HEK293T (cell line): Measurements from ENCODE around the gene MAP3K9.

ENCODE experiments used
- CTCF ChIA-PET: fragments of 350-600 bp; formaldehyde crosslinking; extraction: SDS; loops from one replicate; lab custom pipeline; 2021; ENCODE audit warnings: antibody characterized with exemption, inconsistent platforms; lab: Yijun Ruan, JAX
- POLR2A ChIA-PET: fragments of 350-600 bp; formaldehyde crosslinking; extraction: SDS; loops from one replicate; lab custom pipeline; 2020; ENCODE audit warnings: antibody characterized with exemption, inconsistent platforms; lab: Yijun Ruan, JAX
- DNase-seq: peaks from one replicate; pipeline ENCODE4 v3.0.0; 2012; ENCODE audit warnings: mixed read lengths; ENCODE audit errors: extremely low spot score
- ARNT ChIP-seq: fragments of 450-650 bp; IDR thresholded peaks from 2 replicates; pipeline ENCODE4 v1.6.1; 2017; ENCODE audit warnings: mild to moderate bottlenecking
- BHLHE40 ChIP-seq: fragments of 450-650 bp; IDR thresholded peaks from 2 replicates; pipeline ENCODE4 v1.6.1; 2016; ENCODE audit warnings: mild to moderate bottlenecking, moderate library complexity, borderline replicate concordance
- CTBP1 ChIP-seq: fragments of 450-650 bp; IDR thresholded peaks from 2 replicates; pipeline ENCODE4 v1.6.1; 2016; ENCODE audit warnings: borderline replicate concordance
- ELF4 ChIP-seq: fragments of 450-650 bp; IDR thresholded peaks from 2 replicates; pipeline ENCODE4 v1.6.1; 2017; ENCODE audit warnings: antibody characterized with exemption
- FOXA1 ChIP-seq: fragments of 450-650 bp; IDR thresholded peaks from 2 replicates; pipeline ENCODE4 v1.6.1; 2016; ENCODE audit warnings: mild to moderate bottlenecking
- FOXK2 ChIP-seq: fragments of 450-650 bp; IDR thresholded peaks from 2 replicates; pipeline ENCODE4 v1.6.1; 2016; ENCODE audit warnings: mild to moderate bottlenecking
- FOXM1 ChIP-seq: fragments of 450-650 bp; IDR thresholded peaks from 2 replicates; pipeline ENCODE4 v1.6.1; 2017; ENCODE audit warnings: mild to moderate bottlenecking, borderline replicate concordance
- HDGF ChIP-seq: fragments of 450-650 bp; IDR thresholded peaks from 2 replicates; pipeline ENCODE4 v1.6.1; 2017; ENCODE audit warnings: antibody characterized with exemption, borderline replicate concordance
- L3MBTL2 ChIP-seq: fragments of 450-650 bp; conservative IDR thresholded peaks from 2 replicates; pipeline ENCODE4 v1.6.1; 2016; ENCODE audit warnings: mild to moderate bottlenecking
- LEF1 ChIP-seq: fragments of 450-650 bp; IDR thresholded peaks from 2 replicates; pipeline ENCODE4 v1.6.1; 2017; ENCODE audit warnings: mild to moderate bottlenecking, borderline replicate concordance
- NFRKB ChIP-seq: fragments of 450-650 bp; IDR thresholded peaks from 2 replicates; pipeline ENCODE4 v1.6.1; 2016; ENCODE audit warnings: mild to moderate bottlenecking, moderate library complexity
- PKNOX1 ChIP-seq: fragments of 450-650 bp; IDR thresholded peaks from 2 replicates; pipeline ENCODE4 v1.6.1; 2016
- SP1 ChIP-seq: fragments of 450-650 bp; IDR thresholded peaks from 2 replicates; pipeline ENCODE4 v1.6.1; 2017
- SUZ12 ChIP-seq: fragments of 450-650 bp; IDR thresholded peaks from 2 replicates; pipeline ENCODE4 v1.6.1; 2016; ENCODE audit warnings: mild to moderate bottlenecking
- TARDBP ChIP-seq: fragments of 450-650 bp; IDR thresholded peaks from 2 replicates; pipeline ENCODE4 v1.6.1; 2016
- ZNF384 ChIP-seq: fragments of 450-650 bp; IDR thresholded peaks from 2 replicates; pipeline ENCODE4 v1.6.1; 2016

The MAP3K9 gene

GRCh38 chr14:70804556-70805162, 4.7 kb downstream of the MAP3K9 start:
- POLR2A ChIA-PET, result no interaction called here
- DNase-seq, result no peak
- CTCF ChIA-PET, result interaction anchor here (0.7 kb wide), 1 partner anchor 160 kb away, joined by 3 read pairs; no protein-coding TSS in a partner anchor
- TF ChIP-seq L3MBTL2, result no peak
- no peak for TF ChIP-seq SP1
- no peak for TF ChIP-seq SUZ12
- TF ChIP-seq CTBP1, result no peak
- TF ChIP-seq BHLHE40, result no peak
- TF ChIP-seq LEF1, result no peak
- no peak for TF ChIP-seq FOXM1
- no peak for TF ChIP-seq TARDBP
- TF ChIP-seq HDGF, result no peak

GRCh38 chr14:70803321-70804310, 5.7 kb downstream of the MAP3K9 start:
- TF ChIP-seq FOXM1 (no peak), HDGF (no peak), ARNT (no peak), CTBP1 (no peak), L3MBTL2 (no peak), PKNOX1 (no peak), BHLHE40 (no peak), SP1 (no peak), ZNF384 (no peak)
- DNase-seq, result no peak
- ChIA-PET POLR2A (no interaction called here), CTCF (no interaction called here)

- ChIA-PET POLR2A (no interaction called here), CTCF (no interaction called here)
- TF ChIP-seq TARDBP (no peak), L3MBTL2 (no peak), ZNF384 (no peak), BHLHE40 (no peak), LEF1 (no peak), NFRKB (no peak), ELF4 (no peak), HDGF (no peak), FOXK2 (no peak), SP1 (no peak), SUZ12 (no peak), CTBP1 (no peak)
- DNase-seq, result no peak
Observed at GRCh38 chr14:70802379-70802778, 6.9 kb downstream of the MAP3K9 start.

- DNase-seq, result no peak
- ChIA-PET CTCF (no interaction called here), POLR2A (no interaction called here)
- TF ChIP-seq LEF1 (no peak), ARNT (no peak), FOXM1 (no peak), L3MBTL2 (no peak), BHLHE40 (no peak), SP1 (no peak), NFRKB (no peak), HDGF (no peak), ZNF384 (no peak), PKNOX1 (no peak), FOXK2 (no peak), SUZ12 (no peak), CTBP1 (no peak), TARDBP (no peak), ELF4 (no peak), FOXA1 (no peak)
Observed at GRCh38 chr14:70801836-70802235, 7.5 kb downstream of the MAP3K9 start.

GRCh38 chr14:70796551-70796950, 12.8 kb downstream of the MAP3K9 start:
- ChIA-PET CTCF (no interaction called here), POLR2A (no interaction called here)
- TF ChIP-seq FOXM1 (no peak), BHLHE40 (no peak), ARNT (no peak), SP1 (no peak), TARDBP (no peak), CTBP1 (no peak), FOXK2 (no peak), SUZ12 (no peak)
- DNase-seq, result no peak

GRCh38 chr14:70794294-70794693, 15.0 kb downstream of the MAP3K9 start:
- no peak for TF ChIP-seq PKNOX1
- TF ChIP-seq ARNT, result no peak
- no peak for TF ChIP-seq NFRKB
- TF ChIP-seq HDGF, result no peak
- TF ChIP-seq FOXK2, result no peak
- TF ChIP-seq BHLHE40, result no peak
- no peak for TF ChIP-seq TARDBP
- TF ChIP-seq L3MBTL2, result no peak
- TF ChIP-seq FOXM1, result no peak
- no peak for TF ChIP-seq SP1
- TF ChIP-seq CTBP1, result no peak
- POLR2A ChIA-PET, result no interaction called here
- DNase-seq, result no peak
- CTCF ChIA-PET, result no interaction called here
